Erythroblast (primary cell): ENCODE results near the gene STARD13.

Experiments
- GATA1 ChIP-seq: IDR thresholded peaks from 2 replicates; pipeline ENCODE4 v1.6.1; 2011; ENCODE audit warnings: low read depth, mild to moderate bottlenecking, control low read depth, low read length, moderate library complexity
- POLR2A ChIP-seq: IDR thresholded peaks from 2 replicates; pipeline ENCODE4 v1.6.1; 2011; ENCODE audit warnings: mild to moderate bottlenecking, low read length

- TF ChIP-seq POLR2A = no peak
- TF ChIP-seq GATA1 = no peak
These were observed 67.5 kb downstream of the STARD13 start for GRCh38 chr13:33218020-33218419.
